ENCODE results near the gene SSBP2.

GRCh38 chr5:81646469-81646995 is 104.4 kb downstream of the SSBP2 start:
- TF ChIP-seq CTCF (IDR thresholded peaks at IDR 0.05; ENCODE audit: low read depth, low read length): no peak
- TF ChIP-seq POLR2A (IDR thresholded peaks at IDR 0.05; ENCODE audit: extremely low read depth, insufficient read length): no peak
- TF ChIP-seq MAX (IDR thresholded peaks at IDR 0.05; ENCODE audit: low read depth, low read length): no peak
